ENCODE results near the gene SLC12A2. TPM values are rescaled to one million over a fixed set of nuclear protein-coding genes. Genes with fewer than 3 reads are reported as not detected.

Gene SLC12A2
- total RNA-seq, 2 experiments from 2014 or later, result 14.6 to 14.8 TPM

GRCh38 chr5:128154943-128155342, 71.4 kb downstream of the SLC12A2 start:
- no peaks in the 10 kb centered on the region for H3K27me3 Mint-ChIP-seq
- peaks cover 38% of the 10 kb centered on the region for H3K36me3 Mint-ChIP-seq (ENCODE audit: low read depth)
- no peak for DNase-seq
- H3K4me1 Mint-ChIP-seq, result no peaks in the 10 kb centered on the region
- no peak overlapping the region for H3K27ac Mint-ChIP-seq
- no peaks in the 10 kb centered on the region for H3K9me3 Mint-ChIP-seq
- POLR2A ChIA-PET, result no interaction called here
- no peak overlapping the region for H3K4me3 Mint-ChIP-seq
- CTCF ChIA-PET, result no interaction called here

- H3K27ac Mint-ChIP-seq, result no peak overlapping the region
- H3K27me3 Mint-ChIP-seq, result no peaks in the 10 kb centered on the region
- H3K36me3 Mint-ChIP-seq (ENCODE audit: low read depth), result peaks cover 45% of the 10 kb centered on the region
- H3K4me3 Mint-ChIP-seq, result no peak overlapping the region
- POLR2A ChIA-PET, result no interaction called here
- no peak for DNase-seq
- H3K4me1 Mint-ChIP-seq, result no peaks in the 10 kb centered on the region
- no peaks in the 10 kb centered on the region for H3K9me3 Mint-ChIP-seq
- CTCF ChIA-PET, result no interaction called here
Measured at GRCh38 chr5:128155776-128156175, 72.2 kb downstream of the SLC12A2 start.

- Mint-ChIP-seq H3K9me3 (no peaks in the 10 kb centered on the region), H3K4me3 (no peak overlapping the region), H3K27ac (no peak overlapping the region), H3K27me3 (no peaks in the 10 kb centered on the region), H3K4me1 (no peaks in the 10 kb centered on the region), H3K36me3 (ENCODE audit: low read depth) (peaks cover 45% of the 10 kb centered on the region)
- DNase-seq, result no peak
- POLR2A ChIA-PET, result no interaction called here
- CTCF ChIA-PET, result no interaction called here
Measured at GRCh38 chr5:128156521-128156920, 73.0 kb downstream of the SLC12A2 start.

GRCh38 chr5:128158342-128158741, 74.8 kb downstream of the SLC12A2 start:
- no peaks in the 10 kb centered on the region for H3K4me1 Mint-ChIP-seq
- CTCF ChIA-PET, result no interaction called here
- no peak for DNase-seq
- no peaks in the 10 kb centered on the region for H3K9me3 Mint-ChIP-seq
- no peaks in the 10 kb centered on the region for H3K27me3 Mint-ChIP-seq
- H3K36me3 Mint-ChIP-seq (ENCODE audit: low read depth), result peaks cover 55% of the 10 kb centered on the region
- POLR2A ChIA-PET, result no interaction called here
- H3K27ac Mint-ChIP-seq, result no peak overlapping the region
- H3K4me3 Mint-ChIP-seq, result no peak overlapping the region

GRCh38 chr5:128163991-128164390, 80.4 kb downstream of the SLC12A2 start:
- no peaks in the 10 kb centered on the region for H3K27me3 Mint-ChIP-seq
- H3K4me3 Mint-ChIP-seq, result no peak overlapping the region
- CTCF ChIA-PET, result no interaction called here
- no peak for DNase-seq
- H3K27ac Mint-ChIP-seq, result no peak overlapping the region
- H3K4me1 Mint-ChIP-seq, result no peaks in the 10 kb centered on the region
- H3K9me3 Mint-ChIP-seq, result peaks cover 3% of the 10 kb centered on the region
- POLR2A ChIA-PET, result no interaction called here
- H3K36me3 Mint-ChIP-seq (ENCODE audit: low read depth), result peaks cover 38% of the 10 kb centered on the region

- no peak for DNase-seq
- Mint-ChIP-seq H3K4me1 (no peaks in the 10 kb centered on the region), H3K9me3 (peaks cover 3% of the 10 kb centered on the region), H3K27me3 (no peaks in the 10 kb centered on the region), H3K36me3 (ENCODE audit: low read depth) (peaks cover 11% of the 10 kb centered on the region), H3K4me3 (no peak overlapping the region), H3K27ac (no peak overlapping the region)
- ChIA-PET CTCF (no interaction called here), POLR2A (no interaction called here)
Measured at GRCh38 chr5:128169401-128170017, 85.9 kb downstream of the SLC12A2 start.

- ChIA-PET CTCF (no interaction called here), POLR2A (no interaction called here)
- Mint-ChIP-seq H3K27me3 (no peaks in the 10 kb centered on the region), H3K9me3 (no peaks in the 10 kb centered on the region), H3K4me1 (no peaks in the 10 kb centered on the region), H3K36me3 (ENCODE audit: low read depth) (peaks cover 5% of the 10 kb centered on the region), H3K4me3 (no peak overlapping the region), H3K27ac (no peak overlapping the region)
- DNase-seq, result no peak
Measured at GRCh38 chr5:128172102-128172501, 88.5 kb downstream of the SLC12A2 start.

GRCh38 chr5:128174951-128175350, 91.4 kb downstream of the SLC12A2 start:
- Mint-ChIP-seq H3K9me3 (no peaks in the 10 kb centered on the region), H3K4me1 (no peaks in the 10 kb centered on the region), H3K27me3 (no peaks in the 10 kb centered on the region), H3K27ac (no peak overlapping the region), H3K4me3 (no peak overlapping the region), H3K36me3 (ENCODE audit: low read depth) (peaks cover 10% of the 10 kb centered on the region)
- POLR2A ChIA-PET, result no interaction called here
- CTCF ChIA-PET, result no interaction called here
- no peak for DNase-seq

- H3K27me3 Mint-ChIP-seq, result no peaks in the 10 kb centered on the region
- no peaks in the 10 kb centered on the region for H3K9me3 Mint-ChIP-seq
- peaks cover 5% of the 10 kb centered on the region for H3K36me3 Mint-ChIP-seq (ENCODE audit: low read depth)
- H3K4me1 Mint-ChIP-seq, result peaks cover 14% of the 10 kb centered on the region
- POLR2A ChIA-PET, result no interaction called here
- no peak overlapping the region for H3K4me3 Mint-ChIP-seq
- DNase-seq, result no peak
- CTCF ChIA-PET, result interaction anchor here (2.3 kb wide), 1 partner anchor 9 kb away, joined by 6 read pairs; no protein-coding TSS in a partner anchor
- H3K27ac Mint-ChIP-seq, result no peak overlapping the region
Measured at GRCh38 chr5:128192368-128192767, 108.8 kb downstream of the SLC12A2 start.

GRCh38 chr5:128193665-128194390, 110.3 kb downstream of the SLC12A2 start:
- ChIA-PET POLR2A (no interaction called here), CTCF (no interaction called here)
- H3K4me3 Mint-ChIP-seq, result no peak overlapping the region
- H3K27ac Mint-ChIP-seq, result no peak overlapping the region
- H3K36me3 Mint-ChIP-seq (ENCODE audit: low read depth), result peaks cover 2% of the 10 kb centered on the region
- H3K9me3 Mint-ChIP-seq, result no peaks in the 10 kb centered on the region
- no peaks in the 10 kb centered on the region for H3K27me3 Mint-ChIP-seq
- peaks cover 24% of the 10 kb centered on the region for H3K4me1 Mint-ChIP-seq
- no peak for DNase-seq

GRCh38 chr5:128195316-128195715, 111.8 kb downstream of the SLC12A2 start:
- peaks cover 2% of the 10 kb centered on the region for H3K27me3 Mint-ChIP-seq
- peaks cover 2% of the 10 kb centered on the region for H3K36me3 Mint-ChIP-seq (ENCODE audit: low read depth)
- no peak overlapping the region for H3K4me3 Mint-ChIP-seq
- no peak overlapping the region for H3K27ac Mint-ChIP-seq
- CTCF ChIA-PET, result no interaction called here
- POLR2A ChIA-PET, result no interaction called here
- H3K9me3 Mint-ChIP-seq, result no peaks in the 10 kb centered on the region
- DNase-seq, result no peak
- peaks cover 24% of the 10 kb centered on the region for H3K4me1 Mint-ChIP-seq

GRCh38 chr5:128196080-128196479, 112.5 kb downstream of the SLC12A2 start:
- no peak overlapping the region for H3K4me3 Mint-ChIP-seq
- DNase-seq, result no peak
- peaks cover 6% of the 10 kb centered on the region for H3K27me3 Mint-ChIP-seq
- ChIA-PET POLR2A (no interaction called here), CTCF (no interaction called here)
- no peaks in the 10 kb centered on the region for H3K9me3 Mint-ChIP-seq
- peaks cover 25% of the 10 kb centered on the region for H3K4me1 Mint-ChIP-seq
- no peak overlapping the region for H3K27ac Mint-ChIP-seq
- H3K36me3 Mint-ChIP-seq (ENCODE audit: low read depth), result peaks cover 2% of the 10 kb centered on the region

GRCh38 chr5:128196791-128197190, 113.2 kb downstream of the SLC12A2 start:
- ChIA-PET CTCF (no interaction called here), POLR2A (interaction anchor here (0.9 kb wide), 1 partner anchor 114 kb away, joined by 3 read pairs; no protein-coding TSS in a partner anchor)
- H3K27ac Mint-ChIP-seq, result no peak overlapping the region
- H3K27me3 Mint-ChIP-seq, result peaks cover 8% of the 10 kb centered on the region
- H3K36me3 Mint-ChIP-seq (ENCODE audit: low read depth), result peaks cover 2% of the 10 kb centered on the region
- peaks cover 30% of the 10 kb centered on the region for H3K4me1 Mint-ChIP-seq
- no peak overlapping the region for H3K4me3 Mint-ChIP-seq
- no peak for DNase-seq
- H3K9me3 Mint-ChIP-seq, result no peaks in the 10 kb centered on the region

GRCh38 chr5:128197896-128198522, 114.4 kb downstream of the SLC12A2 start:
- DNase-seq, result no peak
- Mint-ChIP-seq H3K9me3 (no peaks in the 10 kb centered on the region), H3K4me1 (peaks cover 30% of the 10 kb centered on the region), H3K4me3 (no peak overlapping the region), H3K27me3 (peaks cover 9% of the 10 kb centered on the region), H3K36me3 (ENCODE audit: low read depth) (peaks cover 2% of the 10 kb centered on the region), H3K27ac (no peak overlapping the region)
- POLR2A ChIA-PET, result no interaction called here
- CTCF ChIA-PET, result no interaction called here

All from activated CD4-positive, alpha-beta memory T cell treated with anti-CD3 and anti-CD28 coated beads, Interleukin-2, amount 10 ng/mL, durations not matched to agents 7 days and 5 days (primary cell).